ENCODE results near the gene GLB1L3.

- TF ChIP-seq GATA2 (IDR thresholded peaks at IDR 0.05; ENCODE audit: low read depth, low read length) (no peak), GATA3 (IDR thresholded peaks at IDR 0.05; ENCODE audit: low read depth, low read length) (no peak)
These were observed at the start of gene GLB1L3 for GRCh38 chr11:134275534-134276395.
